ENCODE data around the gene FBXL4.

- TF ChIP-seq CTCF (IDR thresholded peaks at IDR 0.05) = no peak
- no peak for TF ChIP-seq POLR2A (IDR thresholded peaks at IDR 0.05)
These were observed 33.7 kb upstream of the FBXL4 start for GRCh38 chr6:98981473-98981872.
